C4-2B (cell line): ENCODE data around the gene CHMP4A.

ENCODE experiments used
- H3K27ac ChIP-seq: fragments of 450-650 bp; 2 replicates; pipeline ENCODE4 v1.5.1; 2017
- CTCF ChIP-seq: fragments of 450-650 bp; conservative IDR thresholded peaks from 2 replicates; pipeline ENCODE4 v1.5.1; 2017; ENCODE audit warnings: mild to moderate bottlenecking
- ZFX ChIP-seq: fragments of 450-650 bp; IDR thresholded peaks from 2 replicates; pipeline ENCODE4 v1.6.1; 2017

CHMP4A gene

GRCh38 chr14:24177891-24178290 lies 35.4 kb downstream of the CHMP4A start:
- TF ChIP-seq ZFX, result no peak
- TF ChIP-seq CTCF, result no peak
- no peak overlapping the region for H3K27ac ChIP-seq

DNA sequence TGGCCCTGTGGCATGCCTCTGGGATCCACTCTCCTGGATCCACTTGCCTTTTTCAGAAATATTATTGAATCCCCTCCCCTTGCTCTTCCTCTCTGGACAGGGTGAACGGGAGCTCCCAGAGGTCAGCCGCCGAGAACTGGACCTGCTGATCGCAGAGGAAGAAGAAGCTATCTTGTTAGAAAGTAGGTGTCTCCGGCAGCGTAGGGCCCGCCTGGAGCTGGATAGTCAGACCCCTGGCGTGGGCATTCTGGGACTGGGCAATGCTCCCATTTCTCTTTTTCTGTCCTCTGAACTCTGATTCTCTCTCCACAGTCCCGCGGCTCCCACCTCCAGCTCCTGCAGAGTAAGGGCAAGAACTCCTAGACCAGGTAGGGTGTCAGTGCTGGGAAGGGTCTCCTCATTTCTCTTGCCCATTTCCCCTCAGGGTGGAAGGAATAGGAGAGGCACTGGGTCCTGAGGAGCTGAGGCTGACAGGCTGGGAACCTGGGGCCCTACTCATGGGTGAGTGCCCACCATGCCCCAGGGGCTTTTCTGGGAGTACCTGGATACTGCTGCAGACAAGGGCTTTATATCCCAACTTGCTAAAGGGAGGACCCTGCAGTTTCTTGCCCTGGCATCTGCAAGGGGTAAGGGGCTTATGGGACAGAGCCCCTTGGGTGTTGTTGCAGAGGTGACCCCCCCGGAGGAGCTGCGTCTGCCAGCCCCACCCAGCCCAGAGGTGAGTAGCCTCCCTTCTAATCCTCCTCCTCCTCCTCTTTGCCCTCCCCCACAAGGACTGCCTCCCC lies 36.1 kb downstream of the CHMP4A start:
- no peak overlapping the region for H3K27ac ChIP-seq
- TF ChIP-seq ZFX (no peak), CTCF (no peak)

- no peak overlapping the region for H3K27ac ChIP-seq
- TF ChIP-seq CTCF (no peak), ZFX (no peak)
These were observed 36.7 kb downstream of the CHMP4A start for GRCh38 chr14:24176599-24176998.

- no peak for TF ChIP-seq ZFX
- TF ChIP-seq CTCF, result no peak
- no peak overlapping the region for H3K27ac ChIP-seq
These were observed 40.4 kb downstream of the CHMP4A start for GRCh38 chr14:24172871-24173281.

- TF ChIP-seq ZFX (no peak), CTCF (no peak)
These were observed 40.9 kb downstream of the CHMP4A start for GRCh38 chr14:24172261-24172860.

GRCh38 chr14:24171422-24172260 lies 41.6 kb downstream of the CHMP4A start, which contains the start of gene REC8:
TSS of gene REC8 (plus strand) at chr14:24172080. CDS start at chr14:24172553, 473 bp downstream.
- TF ChIP-seq CTCF (no peak), ZFX (no peak)
- no peak within 1 kb of the TSS for H3K27ac ChIP-seq

More at GRCh38 chr14:24172261-24172860, 40.9 kb downstream of the CHMP4A start:
- H3K27ac ChIP-seq, result no peak overlapping the region
